Activated CD4-positive, alpha-beta memory T cell treated with anti-CD3 and anti-CD28 coated beads for 36 hours (primary cell): ENCODE results near the gene PTGR2. TPM values are rescaled to one million over a fixed set of nuclear protein-coding genes. Genes with fewer than 3 reads are reported as not detected.

Source experiments
- total RNA-seq, 2 experiments: library from RNA; stranded (reverse); gene quantifications; one replicate each; pipeline ENCODE4 v1.2.3, GENCODE V29; 2021

Gene PTGR2
- total RNA-seq, 2 experiments from 2014 or later, result 9.9 to 10.3 TPM

Other genes with a start within 250 kb of the PTGR2 start
- gene ACOT6, start 239.3 kb upstream of the PTGR2 start, total RNA-seq, result not detected
- 1 to 10 TPM; 4.1 to 6.2 TPM for gene DNAL1, start 206.8 kb upstream of the PTGR2 start, total RNA-seq
- 10 to 100 TPM; 28.2 to 28.3 TPM for gene PNMA1, start 137.4 kb upstream of the PTGR2 start, total RNA-seq
- 10 to 100 TPM; 65.2 to 68.7 TPM for gene ZNF410, start 35.0 kb downstream of the PTGR2 start, total RNA-seq
- 1 to 10 TPM; 1.1 to 1.4 TPM for gene FAM161B, start 98.3 kb downstream of the PTGR2 start, total RNA-seq
- 10 to 100 TPM; 18.7 to 19.3 TPM for gene COQ6, start 98.5 kb downstream of the PTGR2 start, total RNA-seq
- 10 to 100 TPM; 10.2 to 11.2 TPM for gene ENTPD5, start 167.5 kb downstream of the PTGR2 start, total RNA-seq
- 1 to 10 TPM; 1.0 to 1.3 TPM for gene BBOF1, start 167.5 kb downstream of the PTGR2 start, total RNA-seq
- 10 to 100 TPM; 25.0 to 25.7 TPM for gene ALDH6A1, start 232.6 kb downstream of the PTGR2 start, total RNA-seq
- 10 to 100 TPM; 13.5 to 14.4 TPM for gene LIN52, start 233.1 kb downstream of the PTGR2 start, total RNA-seq